ENCODE data around the gene PSTPIP1. TPM values are rescaled to one million over a fixed set of nuclear protein-coding genes. Genes with fewer than 3 reads are reported as not detected.

Gene PSTPIP1
- total and polyA plus RNA-seq, 9 of the 15 experiments (the other 6 are each of a cell fraction or from before 2014, with no cell fraction given), result not detected

- TF ChIP-seq NONO (IDR thresholded peaks at IDR 0.05; ENCODE audit: low read depth in 2 of 2, low read length in 1 of 2) (peak in 1 of 2 experiments; percentile 33; a peak in 1 of 4 replicates), CHD1 (IDR thresholded peaks at IDR 0.05; ENCODE audit: low read length) (peak; percentile 31), GATAD2B (IDR thresholded peaks at IDR 0.05; ENCODE audit: borderline replicate concordance) (peak; percentile 64; the same call in 1 of the 2 replicates), SIN3B (IDR thresholded peaks at IDR 0.05; ENCODE audit: low read depth) (0 out of 2 replicates have a peak, but pooled peaks have one; percentile 38), NFYB (IDR thresholded peaks at IDR 0.05; ENCODE audit: extremely low read depth, insufficient read length) (peak; percentile 24), EGR1 (conservative IDR thresholded peaks at IDR 0.05) (peak; percentile 80), HMBOX1 (IDR thresholded peaks at IDR 0.05) (no peak), KDM2B (CRISPR knock-in tag; IDR thresholded peaks at IDR 0.05) (peak; percentile 76; the same call in 1 of the 2 replicates), FOXA3 (CRISPR knock-in tag; conservative IDR thresholded peaks at IDR 0.05 in 1 of 2, IDR thresholded peaks at IDR 0.05 in 1 of 2) (no peak; a peak in 1 of 4 replicates), ELK3 (CRISPR knock-in tag; IDR thresholded peaks at IDR 0.05) (no peak), MGA (IDR thresholded peaks at IDR 0.05) (peak; percentile 43; the same call in 1 of the 2 replicates), PCBP1 (IDR thresholded peaks at IDR 0.05; ENCODE audit: low read depth, low read length, poor library complexity, severe bottlenecking) (peak; percentile 59)
These were observed 75.8 kb downstream of the PSTPIP1 start, which contains the start of gene TSPAN3 (continued) for GRCh38 chr15:77070495-77071304.

Measured in K562 (cell line).